DOHH2 (cell line): Measurements from ENCODE around the gene DOCK4.

Experiments
- H3F3A ChIP-seq: fragments of 200-600 bp; sonication (generic), shearing (Covaris generic); 2 replicates; pipeline ENCODE4 v1.6.0; 2016; ENCODE audit warnings: antibody characterized with exemption, mild to moderate bottlenecking; ENCODE audit not compliant: control insufficient read depth, insufficient read depth
- H3K27ac ChIP-seq: fragments of 200-600 bp; sonication (generic); 2 replicates; pipeline ENCODE4 v1.5.1; 2014; ENCODE audit warnings: low read depth, mild to moderate bottlenecking, low read length, moderate library complexity
- H3K27me3 ChIP-seq: fragments of 200-600 bp; sonication (generic); 2 replicates; pipeline ENCODE4 v1.6.1; 2014; ENCODE audit warnings: mild to moderate bottlenecking, low read length, mixed read lengths; ENCODE audit not compliant: control insufficient read depth
- H3K36me3 ChIP-seq: fragments of 200-600 bp; sonication (generic); 2 replicates; pipeline ENCODE4 v1.6.1; 2014; ENCODE audit warnings: mild to moderate bottlenecking, low read length, moderate library complexity, mixed read lengths; ENCODE audit not compliant: control insufficient read depth
- H3K4me1 ChIP-seq: fragments of 200-600 bp; sonication (generic); 2 replicates; pipeline ENCODE4 v1.6.1; 2014; ENCODE audit warnings: mild to moderate bottlenecking, low read length, mixed read lengths; ENCODE audit not compliant: control insufficient read depth
- H3K4me2 ChIP-seq: fragments of 200-600 bp; sonication (generic); 2 replicates; pipeline ENCODE4 v1.6.0; 2014; ENCODE audit warnings: mild to moderate bottlenecking, low read length, moderate library complexity
- H3K4me3 ChIP-seq: fragments of 200-600 bp; sonication (generic); 2 replicates; pipeline ENCODE4 v1.5.1; 2014; ENCODE audit warnings: mild to moderate bottlenecking, low read length, mixed read lengths
- H3K79me2 ChIP-seq: fragments of 200-600 bp; sonication (generic); 2 replicates; pipeline ENCODE4 v1.6.1; 2014; ENCODE audit warnings: mild to moderate bottlenecking, low read length, mixed read lengths; ENCODE audit not compliant: control insufficient read depth
- H3K9me2 ChIP-seq: fragments of 200-600 bp; sonication (generic); replicated peaks from 2 replicates; pipeline ENCODE4 v1.6.1; 2014; ENCODE audit warnings: mild to moderate bottlenecking, low read length, mixed read lengths; ENCODE audit not compliant: control insufficient read depth
- H3K9me3 ChIP-seq: fragments of 200-600 bp; sonication (generic); 2 replicates; pipeline ENCODE4 v1.6.1; 2014; ENCODE audit warnings: antibody characterized with exemption, low read length, mixed read lengths; ENCODE audit not compliant: control insufficient read depth, insufficient read depth
- H4K20me1 ChIP-seq: fragments of 200-600 bp; sonication (generic); 2 replicates; pipeline ENCODE4 v1.6.0; 2014; ENCODE audit warnings: low read depth, mild to moderate bottlenecking, antibody characterized with exemption, low read length, moderate library complexity; ENCODE audit not compliant: control insufficient read depth, insufficient read depth
- EZH2phosphoT487 ChIP-seq: fragments of 200-600 bp; sonication (generic); IDR thresholded peaks from 2 replicates; pipeline ENCODE4 v1.6.1; 2017; ENCODE audit warnings: borderline replicate concordance, mild to moderate bottlenecking, antibody characterized with exemption, low read length, moderate library complexity, mixed read lengths
- TF ChIP-seq, protein P1 (sequence below): fragments of 200-600 bp; sonication (generic); IDR thresholded peaks from one replicate; pipeline ENCODE4 v1.5.1; 2014; ENCODE audit warnings: antibody characterized with exemption, mild to moderate bottlenecking, low read depth, low read length; ENCODE audit not compliant: poor library complexity, severe bottlenecking

The DOCK4 gene

DNA sequence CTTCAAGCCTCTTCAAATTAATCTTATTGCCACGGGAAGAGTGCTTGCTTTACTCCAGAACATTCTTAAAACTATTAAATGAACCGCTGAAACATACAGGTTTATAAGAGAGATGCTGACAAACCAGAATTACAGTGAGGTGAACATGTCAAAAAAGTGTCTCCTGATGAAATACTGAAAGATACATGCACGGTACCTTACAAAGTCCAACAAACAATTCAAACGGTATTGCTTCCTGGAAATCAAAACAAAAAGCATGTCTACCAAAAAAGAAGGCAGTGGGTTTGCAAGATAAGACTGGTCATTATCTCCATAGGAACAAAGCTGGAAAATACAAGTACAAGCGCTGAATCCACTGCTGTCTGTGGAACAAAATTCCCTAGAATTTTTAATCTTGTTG is 174.5 kb downstream of the DOCK4 start:
- Histone ChIP-seq H4K20me1 (no peaks in the 10 kb centered on the region), H3K4me3 (no peak overlapping the region), H3K27ac (no peak overlapping the region), H3K79me2 (no peaks in the 10 kb centered on the region), H3K4me1 (no peaks in the 10 kb centered on the region), H3K36me3 (no peaks in the 10 kb centered on the region), H3K9me2 (no peaks in the 10 kb centered on the region), H3K4me2 (no peak overlapping the region), H3K27me3 (peaks cover 3% of the 10 kb centered on the region; the same call in 1 of the 2 replicates), H3K9me3 (no peaks in the 10 kb centered on the region), H3F3A (no peaks in the 10 kb centered on the region)
- TF ChIP-seq EZH2phosphoT487 = no peak
- TF ChIP-seq, protein P1, sequence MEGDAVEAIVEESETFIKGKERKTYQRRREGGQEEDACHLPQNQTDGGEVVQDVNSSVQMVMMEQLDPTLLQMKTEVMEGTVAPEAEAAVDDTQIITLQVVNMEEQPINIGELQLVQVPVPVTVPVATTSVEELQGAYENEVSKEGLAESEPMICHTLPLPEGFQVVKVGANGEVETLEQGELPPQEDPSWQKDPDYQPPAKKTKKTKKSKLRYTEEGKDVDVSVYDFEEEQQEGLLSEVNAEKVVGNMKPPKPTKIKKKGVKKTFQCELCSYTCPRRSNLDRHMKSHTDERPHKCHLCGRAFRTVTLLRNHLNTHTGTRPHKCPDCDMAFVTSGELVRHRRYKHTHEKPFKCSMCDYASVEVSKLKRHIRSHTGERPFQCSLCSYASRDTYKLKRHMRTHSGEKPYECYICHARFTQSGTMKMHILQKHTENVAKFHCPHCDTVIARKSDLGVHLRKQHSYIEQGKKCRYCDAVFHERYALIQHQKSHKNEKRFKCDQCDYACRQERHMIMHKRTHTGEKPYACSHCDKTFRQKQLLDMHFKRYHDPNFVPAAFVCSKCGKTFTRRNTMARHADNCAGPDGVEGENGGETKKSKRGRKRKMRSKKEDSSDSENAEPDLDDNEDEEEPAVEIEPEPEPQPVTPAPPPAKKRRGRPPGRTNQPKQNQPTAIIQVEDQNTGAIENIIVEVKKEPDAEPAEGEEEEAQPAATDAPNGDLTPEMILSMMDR = no peak

DNA sequence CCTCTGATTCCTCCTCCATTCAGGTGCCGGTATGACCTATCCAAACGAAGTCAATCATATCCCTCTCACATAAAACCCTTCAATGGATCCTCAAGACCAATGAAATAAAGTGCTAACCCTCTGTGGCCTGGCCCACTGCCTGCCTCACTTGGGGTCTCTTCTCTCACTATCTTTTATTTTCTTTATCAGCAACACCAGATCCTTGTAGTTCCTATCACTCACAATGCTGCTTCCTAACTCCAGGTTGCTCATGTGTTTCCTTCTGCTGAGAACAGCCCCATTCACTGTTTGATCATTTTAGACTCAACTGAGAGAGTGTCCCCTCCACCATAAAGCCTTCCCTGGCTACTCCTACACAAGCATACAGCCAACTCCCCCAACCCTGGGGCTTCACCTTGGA is 180.6 kb downstream of the DOCK4 start:
- Histone ChIP-seq H4K20me1 (no peaks in the 10 kb centered on the region), H3K4me1 (no peaks in the 10 kb centered on the region), H3K27ac (no peak overlapping the region), H3K4me3 (no peak overlapping the region), H3K27me3 (peaks cover 3% of the 10 kb centered on the region; the same call in 1 of the 2 replicates), H3K9me3 (no peaks in the 10 kb centered on the region), H3K36me3 (no peaks in the 10 kb centered on the region), H3K4me2 (no peak overlapping the region), H3K79me2 (no peaks in the 10 kb centered on the region), H3K9me2 (no peaks in the 10 kb centered on the region), H3F3A (no peaks in the 10 kb centered on the region)
- TF ChIP-seq EZH2phosphoT487 = no peak
- TF ChIP-seq, protein P1 = no peak

DNA sequence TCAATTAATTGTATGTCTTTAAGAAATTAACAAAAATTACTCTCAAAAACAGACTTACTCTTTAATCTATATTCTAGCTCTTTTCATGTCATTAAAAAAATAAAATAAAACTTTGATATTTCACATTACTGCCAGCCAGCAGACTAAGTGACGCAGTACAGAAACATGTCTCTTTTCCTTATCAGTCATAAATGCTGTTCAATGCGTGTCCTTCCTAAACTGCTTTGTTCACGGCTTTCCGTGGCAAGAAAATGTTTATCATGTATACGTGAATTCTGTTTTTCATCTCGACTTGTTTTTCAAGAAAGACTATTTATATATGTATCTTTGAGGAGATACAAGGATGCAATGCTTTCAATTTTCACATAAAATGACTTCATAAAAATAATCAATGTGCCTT is 182.4 kb downstream of the DOCK4 start:
- no peak overlapping the region for H3K4me2 ChIP-seq
- TF ChIP-seq, protein P1 = no peak
- no peak for TF ChIP-seq EZH2phosphoT487
- no peaks in the 10 kb centered on the region for H3F3A ChIP-seq
- 0 out of 2 replicates have a peak, but pooled peaks cover 3% of the 10 kb centered on the region for H3K27me3 ChIP-seq
- no peaks in the 10 kb centered on the region for H3K9me3 ChIP-seq
- H3K36me3 ChIP-seq = no peaks in the 10 kb centered on the region
- no peak overlapping the region for H3K4me3 ChIP-seq
- H3K9me2 ChIP-seq = no peaks in the 10 kb centered on the region
- H3K4me1 ChIP-seq = no peaks in the 10 kb centered on the region
- H3K27ac ChIP-seq = no peak overlapping the region
- no peaks in the 10 kb centered on the region for H4K20me1 ChIP-seq
- H3K79me2 ChIP-seq = no peaks in the 10 kb centered on the region
